ENCODE data around the gene CCL4. TPM values are rescaled to one million over a fixed set of nuclear protein-coding genes. Genes with fewer than 3 reads are reported as not detected.

Gene CCL4
- total RNA-seq, 1 donor from 2014 or later: not detected

DNA sequence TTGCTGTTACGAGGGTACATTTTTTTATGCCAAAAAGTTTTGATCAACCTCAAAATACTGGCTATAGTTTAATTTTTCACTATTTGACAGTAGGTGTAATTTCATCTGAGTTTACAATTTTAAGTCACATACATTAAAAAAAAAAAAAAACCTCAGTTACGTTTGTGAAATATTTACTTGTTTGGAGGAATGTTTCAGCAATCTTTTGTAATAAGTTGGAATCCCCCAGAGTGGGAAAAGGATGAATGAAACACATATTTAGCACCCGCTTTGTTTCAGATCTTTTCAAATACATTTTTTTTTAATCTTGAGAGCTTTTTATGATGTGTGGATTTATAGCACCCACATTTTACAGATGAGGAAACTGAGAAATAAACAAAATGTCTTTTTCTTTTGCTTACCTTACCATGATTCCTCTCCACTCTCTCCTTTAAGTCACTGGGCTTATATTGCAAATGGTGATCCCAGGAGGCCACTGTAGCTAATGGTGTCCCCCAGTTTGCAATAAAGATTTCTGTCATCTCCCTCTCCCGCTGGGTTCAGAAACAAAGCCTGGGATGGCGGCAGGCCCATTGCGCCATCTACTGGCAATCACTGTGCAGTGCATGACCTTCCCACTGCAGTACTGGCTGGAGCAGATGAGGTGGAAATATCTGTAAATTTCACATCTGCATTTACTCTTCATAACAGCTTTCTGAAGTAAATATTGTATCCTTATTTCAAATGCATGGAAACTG is 45.1 kb downstream of the CCL4 start:
- TF ChIP-seq, protein P1, sequence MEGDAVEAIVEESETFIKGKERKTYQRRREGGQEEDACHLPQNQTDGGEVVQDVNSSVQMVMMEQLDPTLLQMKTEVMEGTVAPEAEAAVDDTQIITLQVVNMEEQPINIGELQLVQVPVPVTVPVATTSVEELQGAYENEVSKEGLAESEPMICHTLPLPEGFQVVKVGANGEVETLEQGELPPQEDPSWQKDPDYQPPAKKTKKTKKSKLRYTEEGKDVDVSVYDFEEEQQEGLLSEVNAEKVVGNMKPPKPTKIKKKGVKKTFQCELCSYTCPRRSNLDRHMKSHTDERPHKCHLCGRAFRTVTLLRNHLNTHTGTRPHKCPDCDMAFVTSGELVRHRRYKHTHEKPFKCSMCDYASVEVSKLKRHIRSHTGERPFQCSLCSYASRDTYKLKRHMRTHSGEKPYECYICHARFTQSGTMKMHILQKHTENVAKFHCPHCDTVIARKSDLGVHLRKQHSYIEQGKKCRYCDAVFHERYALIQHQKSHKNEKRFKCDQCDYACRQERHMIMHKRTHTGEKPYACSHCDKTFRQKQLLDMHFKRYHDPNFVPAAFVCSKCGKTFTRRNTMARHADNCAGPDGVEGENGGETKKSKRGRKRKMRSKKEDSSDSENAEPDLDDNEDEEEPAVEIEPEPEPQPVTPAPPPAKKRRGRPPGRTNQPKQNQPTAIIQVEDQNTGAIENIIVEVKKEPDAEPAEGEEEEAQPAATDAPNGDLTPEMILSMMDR (conservative IDR thresholded peaks at IDR 0.05): peak; percentile 100
- Mint-ChIP-seq H3K4me3 (no peak overlapping the region), H3K36me3 (ENCODE audit: low read depth) (no peaks in the 10 kb centered on the region), H3K9me3 (no peaks in the 10 kb centered on the region), H3K27me3 (ENCODE audit: low read depth) (peaks cover 36% of the 10 kb centered on the region), H3K27ac (ENCODE audit: unreplicated experiment) (no peak overlapping the region), H3K4me1 (peaks cover 5% of the 10 kb centered on the region)
- peak; percentile 78 for DNase-seq (ENCODE audit: low read depth, low spot score)

- no peaks in the 10 kb centered on the region for H3K9me3 Mint-ChIP-seq
- TF ChIP-seq, protein P1 (conservative IDR thresholded peaks at IDR 0.05): peak; percentile 10
- H3K4me1 Mint-ChIP-seq: peaks cover 5% of the 10 kb centered on the region
- H3K27ac Mint-ChIP-seq (ENCODE audit: unreplicated experiment): no peak overlapping the region
- H3K4me3 Mint-ChIP-seq: no peak overlapping the region
- DNase-seq (ENCODE audit: low read depth, low spot score): no peak
- H3K36me3 Mint-ChIP-seq (ENCODE audit: low read depth): no peaks in the 10 kb centered on the region
- peaks cover 38% of the 10 kb centered on the region for H3K27me3 Mint-ChIP-seq (ENCODE audit: low read depth)
These were observed 45.7 kb downstream of the CCL4 start for GRCh38 chr17:36149296-36149820.

GRCh38 chr17:36151891-36152638 is 48.4 kb downstream of the CCL4 start:
- Mint-ChIP-seq H3K9me3 (no peaks in the 10 kb centered on the region), H3K36me3 (ENCODE audit: low read depth) (no peaks in the 10 kb centered on the region), H3K4me3 (no peak overlapping the region), H3K27ac (ENCODE audit: unreplicated experiment) (no peak overlapping the region), H3K27me3 (ENCODE audit: low read depth) (peaks cover 39% of the 10 kb centered on the region), H3K4me1 (peaks cover 5% of the 10 kb centered on the region)
- TF ChIP-seq, protein P1 (conservative IDR thresholded peaks at IDR 0.05): no peak
- DNase-seq (ENCODE audit: low read depth, low spot score): no peak

GRCh38 chr17:36152639-36153120 is 49.1 kb downstream of the CCL4 start:
- DNase-seq (ENCODE audit: low read depth, low spot score): no peak
- TF ChIP-seq, protein P1 (conservative IDR thresholded peaks at IDR 0.05): no peak
- H3K4me3 Mint-ChIP-seq: no peak overlapping the region
- no peaks in the 10 kb centered on the region for H3K36me3 Mint-ChIP-seq (ENCODE audit: low read depth)
- H3K27ac Mint-ChIP-seq (ENCODE audit: unreplicated experiment): no peak overlapping the region
- H3K27me3 Mint-ChIP-seq (ENCODE audit: low read depth): peaks cover 36% of the 10 kb centered on the region
- no peaks in the 10 kb centered on the region for H3K9me3 Mint-ChIP-seq
- peaks cover 5% of the 10 kb centered on the region for H3K4me1 Mint-ChIP-seq

GRCh38 chr17:36153895-36154610 is 50.4 kb downstream of the CCL4 start:
- H3K4me1 Mint-ChIP-seq: peaks cover 1% of the 10 kb centered on the region
- H3K27ac Mint-ChIP-seq (ENCODE audit: unreplicated experiment): no peak overlapping the region
- no peak overlapping the region for H3K4me3 Mint-ChIP-seq
- TF ChIP-seq, protein P1 (conservative IDR thresholded peaks at IDR 0.05): no peak
- no peaks in the 10 kb centered on the region for H3K36me3 Mint-ChIP-seq (ENCODE audit: low read depth)
- no peaks in the 10 kb centered on the region for H3K9me3 Mint-ChIP-seq
- peaks cover 28% of the 10 kb centered on the region for H3K27me3 Mint-ChIP-seq (ENCODE audit: low read depth)
- no peak for DNase-seq (ENCODE audit: low read depth, low spot score)

All from neural crest cell (in vitro differentiated cells).